Measurements from ENCODE around the gene ADGRL3.

ADGRL3 gene

GRCh38 chr4:61294936-61295335, 94.8 kb downstream of the ADGRL3 start:
- Histone ChIP-seq H4K20me1 (ENCODE audit: insufficient read depth, low read length) (no peaks in the 10 kb centered on the region), H3K4me2 (ENCODE audit: low read length) (no peak overlapping the region), H3K36me3 (ENCODE audit: insufficient read depth, low read length) (no peaks in the 10 kb centered on the region), H3K9me3 (ENCODE audit: low read length) (no peaks in the 10 kb centered on the region), H3K4me3 (ENCODE audit: low read depth, low read length, poor library complexity, severe bottlenecking) (no peak overlapping the region), H3K4me1 (ENCODE audit: insufficient read depth, low read length, severe bottlenecking) (no peaks in the 10 kb centered on the region), H3K27me3 (ENCODE audit: insufficient read depth, low read length) (no peaks in the 10 kb centered on the region), H2AFZ (ENCODE audit: low read length) (no peak overlapping the region), H3K9ac (ENCODE audit: low read length) (no peak overlapping the region), H3K27ac (ENCODE audit: low read depth, low read length, poor library complexity, severe bottlenecking) (no peak overlapping the region), H3K9me2 (ENCODE audit: low read depth, low read length) (no peaks in the 10 kb centered on the region), H3K79me2 (ENCODE audit: insufficient read depth, low read length) (no peaks in the 10 kb centered on the region), H3F3A (ENCODE audit: insufficient read depth, low read length) (no peaks in the 10 kb centered on the region)
- TF ChIP-seq CTCF (IDR thresholded peaks at IDR 0.05; ENCODE audit: low read length) (no peak), EZH2 (IDR thresholded peaks at IDR 0.05; ENCODE audit: borderline replicate concordance, low read length) (no peak)

- TF ChIP-seq EZH2 (IDR thresholded peaks at IDR 0.05; ENCODE audit: borderline replicate concordance, low read length) (no peak), CTCF (IDR thresholded peaks at IDR 0.05; ENCODE audit: low read length) (no peak)
- Histone ChIP-seq H3K36me3 (ENCODE audit: insufficient read depth, low read length) (no peaks in the 10 kb centered on the region), H3K79me2 (ENCODE audit: insufficient read depth, low read length) (no peaks in the 10 kb centered on the region), H3K4me2 (ENCODE audit: low read length) (no peak overlapping the region), H4K20me1 (ENCODE audit: insufficient read depth, low read length) (no peaks in the 10 kb centered on the region), H3F3A (ENCODE audit: insufficient read depth, low read length) (no peaks in the 10 kb centered on the region), H3K27ac (ENCODE audit: low read depth, low read length, poor library complexity, severe bottlenecking) (no peak overlapping the region), H3K4me3 (ENCODE audit: low read depth, low read length, poor library complexity, severe bottlenecking) (no peak overlapping the region), H2AFZ (ENCODE audit: low read length) (no peak overlapping the region), H3K9me2 (ENCODE audit: low read depth, low read length) (no peaks in the 10 kb centered on the region), H3K9ac (ENCODE audit: low read length) (no peak overlapping the region), H3K27me3 (ENCODE audit: insufficient read depth, low read length) (no peaks in the 10 kb centered on the region), H3K9me3 (ENCODE audit: low read length) (no peaks in the 10 kb centered on the region), H3K4me1 (ENCODE audit: insufficient read depth, low read length, severe bottlenecking) (no peaks in the 10 kb centered on the region)
Measured at GRCh38 chr4:61296144-61296543, 96.0 kb downstream of the ADGRL3 start.

- Histone ChIP-seq H3K27me3 (ENCODE audit: insufficient read depth, low read length) (no peaks in the 10 kb centered on the region), H3K36me3 (ENCODE audit: insufficient read depth, low read length) (no peaks in the 10 kb centered on the region), H3K4me2 (ENCODE audit: low read length) (no peak overlapping the region), H3K9me2 (ENCODE audit: low read depth, low read length) (no peaks in the 10 kb centered on the region), H3K27ac (ENCODE audit: low read depth, low read length, poor library complexity, severe bottlenecking) (no peak overlapping the region), H3K4me3 (ENCODE audit: low read depth, low read length, poor library complexity, severe bottlenecking) (no peak overlapping the region), H3K4me1 (ENCODE audit: insufficient read depth, low read length, severe bottlenecking) (no peaks in the 10 kb centered on the region), H2AFZ (ENCODE audit: low read length) (no peak overlapping the region), H3K9ac (ENCODE audit: low read length) (no peak overlapping the region), H3K9me3 (ENCODE audit: low read length) (no peaks in the 10 kb centered on the region), H3K79me2 (ENCODE audit: insufficient read depth, low read length) (no peaks in the 10 kb centered on the region), H3F3A (ENCODE audit: insufficient read depth, low read length) (no peaks in the 10 kb centered on the region), H4K20me1 (ENCODE audit: insufficient read depth, low read length) (no peaks in the 10 kb centered on the region)
- TF ChIP-seq CTCF (IDR thresholded peaks at IDR 0.05; ENCODE audit: low read length) (no peak), EZH2 (IDR thresholded peaks at IDR 0.05; ENCODE audit: borderline replicate concordance, low read length) (no peak)
Measured at GRCh38 chr4:61298178-61298740, 98.1 kb downstream of the ADGRL3 start.

Measured in OCI-LY1 (cell line).